GM23248 (cell line): ENCODE results near the gene CA11. TPM values are rescaled to one million over a fixed set of nuclear protein-coding genes. Genes with fewer than 3 reads are reported as not detected.
"Not testable (repeated sequence)": the region's sequence is repeated elsewhere in the genome, so short reads cannot be mapped to it uniquely, and the experiment has no call there.

Source experiments
- DNase-seq: peaks from one replicate; pipeline ENCODE4 v3.0.0-alpha.2; 2015
- H2AFZ ChIP-seq: fragments of 200-600 bp; sonication (generic); 2 replicates; pipeline ENCODE4 v1.6.1; 2016; ENCODE audit warnings: antibody characterized with exemption
- H3F3A ChIP-seq: fragments of 200-600 bp; sonication (generic); 2 replicates; pipeline ENCODE4 v1.6.1; 2016; ENCODE audit warnings: mild to moderate bottlenecking, antibody characterized with exemption, mixed run types; ENCODE audit not compliant: insufficient read depth
- H3K27ac ChIP-seq: fragments of 200-600 bp; sonication (generic); 2 replicates; pipeline ENCODE4 v1.5.1; 2016; ENCODE audit warnings: mild to moderate bottlenecking
- H3K27me3 ChIP-seq: fragments of 200-600 bp; sonication (generic); replicated peaks from 2 replicates; pipeline ENCODE4 v1.6.1; 2016; ENCODE audit warnings: mild to moderate bottlenecking; ENCODE audit not compliant: insufficient read depth
- H3K36me3 ChIP-seq: fragments of 200-600 bp; sonication (generic); 2 replicates; pipeline ENCODE4 v1.6.1; 2016; ENCODE audit warnings: low read depth, mild to moderate bottlenecking
- H3K4me1 ChIP-seq: fragments of 200-600 bp; sonication (generic); 2 replicates; pipeline ENCODE4 v1.6.1; 2016; ENCODE audit warnings: mild to moderate bottlenecking; ENCODE audit not compliant: insufficient read depth
- H3K4me2 ChIP-seq: fragments of 200-600 bp; sonication (generic); one replicate; pipeline ENCODE4 v1.6.1; 2016; ENCODE audit warnings: mild to moderate bottlenecking; ENCODE audit not compliant: unreplicated experiment
- H3K4me3 ChIP-seq: fragments of 200-600 bp; sonication (generic); 2 replicates; pipeline ENCODE4 v1.5.1; 2016; ENCODE audit warnings: mild to moderate bottlenecking
- H3K79me2 ChIP-seq: fragments of 200-600 bp; sonication (generic); 2 replicates; pipeline ENCODE4 v1.6.1; 2016; ENCODE audit warnings: mild to moderate bottlenecking; ENCODE audit not compliant: insufficient read depth
- H3K9ac ChIP-seq: fragments of 200-600 bp; sonication (generic); 2 replicates; pipeline ENCODE4 v1.6.1; 2016; ENCODE audit warnings: mild to moderate bottlenecking
- H3K9me2 ChIP-seq: fragments of 200-600 bp; sonication (generic); 2 replicates; pipeline ENCODE4 v1.6.1; 2016; ENCODE audit warnings: mixed run types, mild to moderate bottlenecking, moderate library complexity; ENCODE audit not compliant: insufficient read depth
- H3K9me3 ChIP-seq: fragments of 200-600 bp; sonication (generic); one replicate; pipeline ENCODE4 v1.6.1; 2017; ENCODE audit warnings: low read depth
- H4K20me1 ChIP-seq: fragments of 200-600 bp; sonication (generic); 2 replicates; pipeline ENCODE4 v1.6.0; 2016; ENCODE audit not compliant: insufficient read depth
- EZH2 ChIP-seq: fragments of 200-600 bp; sonication (generic); IDR thresholded peaks from 2 replicates; pipeline ENCODE4 v1.6.1; 2018; ENCODE audit warnings: antibody characterized with exemption, mild to moderate bottlenecking; ENCODE audit not compliant: insufficient read depth, poor library complexity, severe bottlenecking
- EZH2phosphoT487 ChIP-seq: fragments of 200-600 bp; sonication (generic); IDR thresholded peaks from 2 replicates; pipeline ENCODE4 v1.6.1; 2018; ENCODE audit warnings: antibody characterized with exemption, moderate library complexity, mild to moderate bottlenecking, low read depth; ENCODE audit not compliant: insufficient read depth
- WGBS, 2 experiments: methylation state at CpG; one replicate each; pipeline ENCODE4 v1.1.6; 2015 to 2017; ENCODE audit warnings: low lambda C conversion rate in 2 of 2, low coverage in 1 of 2; ENCODE audit errors: missing lambda C conversion rate in 2 of 2; 5-methylcytosine and 5-hydroxymethylcytosine counted together
- in situ Hi-C: fragments of 300-500 bp; cut with MboI; formaldehyde crosslinking; loops from 2 replicates; pipeline ENCODE4 v1.15.0; 2020
- polyA plus RNA-seq: library from polyadenylated mRNA; unstranded; fragments of >200 nt; fragmentation: Nextera tagmentation; extraction: Ambion mirVana; gene quantifications from 2 replicates; pipeline ENCODE4 v1.2.1, GENCODE V29; 2016
- total RNA-seq: library from RNA; depleted of rRNA; stranded (reverse); fragments of >200 nt; shearing (Covaris generic); gene quantifications from 2 replicates; pipeline ENCODE4 v1.2.3, GENCODE V29; 2014; rRNA removed

The CA11 gene
- total RNA-seq (1.1 and 1.6 TPM in 2 replicates), polyA plus RNA-seq (2.7 and 3.5 TPM in 2 replicates)

GRCh38 chr19:48646001-48646721 lies at the start of gene CA11:
CA11 (minus strand) TSS chr19:48646187; CDS start chr19:48645632, 555 bp downstream.
- Histone ChIP-seq H4K20me1 (no peaks in the 10 kb centered on the region), H3K79me2 (no peaks in the 10 kb centered on the region), H3K4me2 (peak within 1 kb of the TSS; percentile 96), H3K9me2 (no peaks in the 10 kb centered on the region), H2AFZ (peak within 1 kb of the TSS; percentile 93), H3K4me1 (0 out of 2 replicates have a peak, but pooled peaks cover 17% of the 10 kb centered on the region), H3K9me3 (no peaks in the 10 kb centered on the region), H3K27ac (no peak within 1 kb of the TSS), H3K36me3 (no peaks in the 10 kb centered on the region), H3F3A (peaks cover 7% of the 10 kb centered on the region; the same call in 1 of the 2 replicates), H3K9ac (peak within 1 kb of the TSS; percentile 27), H3K27me3 (no peaks in the 10 kb centered on the region), H3K4me3 (peak within 1 kb of the TSS; percentile 73)
- no peak for TF ChIP-seq EZH2phosphoT487
- no peak for TF ChIP-seq EZH2
- 1 to 4% methylated on average over 13 to 33 of the region's 33 CpGs for WGBS, 2 experiments
- peak; percentile 87 for DNase-seq
- in situ Hi-C loops: no loop called here

- WGBS, 2 experiments: 73 to 74% methylated on average over 9 of the region's 9 CpGs
- H3K4me3 ChIP-seq, H3K9me2 ChIP-seq, H4K20me1 ChIP-seq, H3K36me3 ChIP-seq, H3F3A ChIP-seq, H3K27me3 ChIP-seq, DNase-seq, H3K4me2 ChIP-seq, H3K79me2 ChIP-seq, H2AFZ ChIP-seq, H3K27ac ChIP-seq, H3K9ac ChIP-seq, in situ Hi-C loops, H3K9me3 ChIP-seq: not testable (repeated sequence)
- H3K4me1 ChIP-seq: peaks cover 12% of the 10 kb centered on the region; the same call in 1 of the 2 replicates
Measured at GRCh38 chr19:48693629-48694028, 47.6 kb upstream of the CA11 start.

- in situ Hi-C loops: no loop called here
- 78 to 80% methylated on average over 7 of the region's 7 CpGs for WGBS, 2 experiments
Measured at GRCh38 chr19:48689449-48689848, 43.5 kb upstream of the CA11 start.

GRCh38 chr19:48687776-48688175 lies 41.8 kb upstream of the CA11 start:
- TF ChIP-seq EZH2 (no peak), EZH2phosphoT487 (no peak)
- Histone ChIP-seq H3K36me3 (no peaks in the 10 kb centered on the region), H2AFZ (no peak overlapping the region), H3F3A (no peaks in the 10 kb centered on the region), H3K4me2 (no peak overlapping the region), H3K27me3 (no peaks in the 10 kb centered on the region), H3K79me2 (no peaks in the 10 kb centered on the region), H3K9me3 (no peaks in the 10 kb centered on the region), H3K4me3 (no peak overlapping the region), H3K27ac (no peak overlapping the region), H4K20me1 (no peaks in the 10 kb centered on the region), H3K9me2 (no peaks in the 10 kb centered on the region), H3K9ac (no peak overlapping the region), H3K4me1 (no peaks in the 10 kb centered on the region)
- in situ Hi-C loops: no loop called here
- 79% methylated on average over 3 of the region's 3 CpGs for WGBS, 2 experiments
- no peak for DNase-seq

More at GRCh38 chr19:48689449-48689848, 43.5 kb upstream of the CA11 start:
- TF ChIP-seq EZH2phosphoT487: no peak
- no peak for TF ChIP-seq EZH2
- Histone ChIP-seq H3K27me3 (no peaks in the 10 kb centered on the region), H3K9me2 (no peaks in the 10 kb centered on the region), H4K20me1 (no peaks in the 10 kb centered on the region), H3F3A (no peaks in the 10 kb centered on the region), H3K4me1 (no peaks in the 10 kb centered on the region), H3K9ac (no peak overlapping the region), H3K4me3 (no peak overlapping the region), H3K4me2 (no peak overlapping the region), H2AFZ (no peak overlapping the region), H3K79me2 (no peaks in the 10 kb centered on the region), H3K36me3 (no peaks in the 10 kb centered on the region), H3K27ac (no peak overlapping the region), H3K9me3 (no peaks in the 10 kb centered on the region)
- no peak for DNase-seq

GRCh38 chr19:48686637-48687036 lies 40.6 kb upstream of the CA11 start:
- H3F3A ChIP-seq, H3K79me2 ChIP-seq, H3K9me3 ChIP-seq, H3K4me2 ChIP-seq, H3K9ac ChIP-seq, H3K36me3 ChIP-seq, H3K9me2 ChIP-seq, H3K27me3 ChIP-seq, H4K20me1 ChIP-seq, H3K4me1 ChIP-seq, H3K4me3 ChIP-seq, H3K27ac ChIP-seq, in situ Hi-C loops, DNase-seq, H2AFZ ChIP-seq: not testable (repeated sequence)
- 69 to 72% methylated on average over 7 of the region's 7 CpGs for WGBS, 2 experiments
